Measurements from ENCODE around the gene ARID4A. TPM values are rescaled to one million over a fixed set of nuclear protein-coding genes. Genes with fewer than 3 reads are reported as not detected.
A peak's percentile ranks its signal among the peaks of the same experiment; 100 is the strongest.

Gene ARID4A
- total RNA-seq, 1 donor from 2014 or later, result 24.9 TPM

DNA sequence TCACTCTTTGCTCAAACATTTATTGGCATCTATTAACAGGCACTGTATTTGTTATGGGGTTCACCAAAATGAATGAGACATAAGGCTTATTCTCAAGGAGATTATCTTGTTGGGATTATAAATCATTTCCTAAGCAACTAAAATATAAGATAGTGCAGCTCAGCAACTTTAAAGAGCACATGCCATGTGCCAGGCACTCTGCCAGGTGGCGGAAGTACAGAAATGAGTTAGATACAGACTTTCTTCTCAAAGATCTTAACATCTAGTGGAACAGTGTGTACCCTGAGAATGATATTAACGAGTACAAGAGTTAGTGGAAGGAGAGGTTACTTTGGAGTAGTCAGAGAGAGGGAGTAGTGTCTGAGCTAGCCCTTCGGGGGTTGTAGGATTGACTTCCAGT lies 68.9 kb downstream of the ARID4A start:
- Mint-ChIP-seq H3K27ac (no peak overlapping the region), H3K4me1 (ENCODE audit: unreplicated experiment) (no peaks in the 10 kb centered on the region), H3K4me3 (no peak overlapping the region), H3K36me3 (peaks cover 25% of the 10 kb centered on the region), H3K27me3 (no peaks in the 10 kb centered on the region), H3K9me3 (no peaks in the 10 kb centered on the region)
- DNase-seq (ENCODE audit: extremely low spot score, unreplicated experiment), result no peak
- TF ChIP-seq, protein P1, sequence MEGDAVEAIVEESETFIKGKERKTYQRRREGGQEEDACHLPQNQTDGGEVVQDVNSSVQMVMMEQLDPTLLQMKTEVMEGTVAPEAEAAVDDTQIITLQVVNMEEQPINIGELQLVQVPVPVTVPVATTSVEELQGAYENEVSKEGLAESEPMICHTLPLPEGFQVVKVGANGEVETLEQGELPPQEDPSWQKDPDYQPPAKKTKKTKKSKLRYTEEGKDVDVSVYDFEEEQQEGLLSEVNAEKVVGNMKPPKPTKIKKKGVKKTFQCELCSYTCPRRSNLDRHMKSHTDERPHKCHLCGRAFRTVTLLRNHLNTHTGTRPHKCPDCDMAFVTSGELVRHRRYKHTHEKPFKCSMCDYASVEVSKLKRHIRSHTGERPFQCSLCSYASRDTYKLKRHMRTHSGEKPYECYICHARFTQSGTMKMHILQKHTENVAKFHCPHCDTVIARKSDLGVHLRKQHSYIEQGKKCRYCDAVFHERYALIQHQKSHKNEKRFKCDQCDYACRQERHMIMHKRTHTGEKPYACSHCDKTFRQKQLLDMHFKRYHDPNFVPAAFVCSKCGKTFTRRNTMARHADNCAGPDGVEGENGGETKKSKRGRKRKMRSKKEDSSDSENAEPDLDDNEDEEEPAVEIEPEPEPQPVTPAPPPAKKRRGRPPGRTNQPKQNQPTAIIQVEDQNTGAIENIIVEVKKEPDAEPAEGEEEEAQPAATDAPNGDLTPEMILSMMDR (conservative IDR thresholded peaks at IDR 0.05), result no peak

DNA sequence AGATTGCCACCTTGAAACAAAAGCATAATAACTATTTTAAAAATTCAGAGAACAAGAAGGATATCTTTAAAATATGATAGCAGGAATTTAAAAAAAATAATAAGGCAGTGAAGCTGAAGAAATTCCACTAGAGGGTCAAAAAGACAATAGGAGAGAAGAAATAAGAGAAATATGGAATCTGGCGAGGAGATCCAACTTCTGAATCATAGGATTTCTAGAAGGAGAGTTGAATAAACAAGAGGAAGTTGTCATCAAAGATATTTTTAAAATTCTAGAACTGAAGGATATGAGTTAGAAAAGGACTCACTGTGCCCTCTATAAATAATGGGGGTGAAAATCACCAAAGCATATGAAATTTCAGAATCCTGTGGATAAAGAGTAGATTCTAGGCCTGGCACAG lies 70.6 kb downstream of the ARID4A start:
- no peak for DNase-seq (ENCODE audit: extremely low spot score, unreplicated experiment)
- H3K4me1 Mint-ChIP-seq (ENCODE audit: unreplicated experiment), result no peaks in the 10 kb centered on the region
- TF ChIP-seq, protein P1 (conservative IDR thresholded peaks at IDR 0.05), result no peak
- H3K9me3 Mint-ChIP-seq, result no peaks in the 10 kb centered on the region
- no peak overlapping the region for H3K27ac Mint-ChIP-seq
- H3K27me3 Mint-ChIP-seq, result no peaks in the 10 kb centered on the region
- H3K36me3 Mint-ChIP-seq, result peaks cover 25% of the 10 kb centered on the region
- no peak overlapping the region for H3K4me3 Mint-ChIP-seq

DNA sequence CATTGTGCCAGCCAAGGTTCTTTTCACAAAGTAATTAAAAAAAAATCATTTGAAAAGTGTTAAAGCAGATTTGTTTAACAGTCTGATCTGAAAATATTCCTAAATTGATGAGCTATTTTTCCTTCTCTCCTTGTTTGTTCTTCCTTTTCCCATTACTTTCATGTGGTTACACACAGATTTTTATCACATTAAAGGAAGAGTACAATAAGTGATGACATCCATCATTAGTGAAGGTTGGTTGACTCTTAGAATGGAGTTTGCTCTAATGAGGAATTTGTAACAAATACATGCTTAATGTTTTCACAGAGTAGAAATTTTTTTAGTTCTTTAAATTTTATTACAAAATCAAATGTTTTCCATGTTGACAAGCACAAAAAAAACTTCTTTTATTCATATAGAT lies 78.4 kb downstream of the ARID4A start:
- TF ChIP-seq, protein P1 (conservative IDR thresholded peaks at IDR 0.05), result no peak
- Mint-ChIP-seq H3K4me3 (no peak overlapping the region), H3K27me3 (no peaks in the 10 kb centered on the region), H3K36me3 (peaks cover 21% of the 10 kb centered on the region), H3K4me1 (ENCODE audit: unreplicated experiment) (no peaks in the 10 kb centered on the region), H3K27ac (no peak overlapping the region), H3K9me3 (no peaks in the 10 kb centered on the region)
- no peak for DNase-seq (ENCODE audit: extremely low spot score, unreplicated experiment)

DNA sequence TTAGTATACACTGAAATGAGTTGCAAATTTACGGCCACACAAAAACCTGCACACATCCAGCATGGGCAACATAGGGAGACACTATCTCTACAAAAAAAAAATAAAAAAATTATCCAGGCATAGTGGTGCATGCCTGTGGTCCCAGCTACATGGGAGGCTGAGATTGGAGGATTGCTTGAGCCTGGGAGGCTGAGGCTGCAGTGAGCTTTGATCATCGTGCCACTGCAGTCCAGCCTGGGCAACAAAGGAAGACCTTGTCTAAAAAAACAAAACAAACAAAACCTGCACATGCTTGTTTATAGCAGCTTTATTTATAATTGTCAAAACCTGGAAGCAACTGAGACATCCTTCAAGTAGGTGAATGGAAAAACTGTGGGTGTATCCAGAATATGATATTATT lies 92.5 kb downstream of the ARID4A start:
- no peak overlapping the region for H3K4me3 Mint-ChIP-seq
- H3K27ac Mint-ChIP-seq, result no peak overlapping the region
- no peak for DNase-seq (ENCODE audit: extremely low spot score, unreplicated experiment)
- no peaks in the 10 kb centered on the region for H3K27me3 Mint-ChIP-seq
- TF ChIP-seq, protein P1 (conservative IDR thresholded peaks at IDR 0.05), result no peak
- H3K36me3 Mint-ChIP-seq, result no peaks in the 10 kb centered on the region
- H3K9me3 Mint-ChIP-seq, result no peaks in the 10 kb centered on the region
- H3K4me1 Mint-ChIP-seq (ENCODE audit: unreplicated experiment), result no peaks in the 10 kb centered on the region

DNA sequence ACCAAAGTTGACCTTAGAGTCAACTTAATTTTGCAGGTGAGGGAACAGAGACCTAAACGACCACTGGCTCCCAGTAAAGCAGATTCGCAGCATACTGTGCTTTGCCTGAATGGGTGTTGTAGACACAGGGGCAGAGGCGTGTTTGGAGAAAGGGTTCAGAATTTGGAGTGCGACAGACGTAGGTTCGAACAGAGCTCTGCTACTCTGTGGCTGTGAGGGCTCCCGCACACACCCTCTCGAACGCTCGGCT lies 97.1 kb downstream of the ARID4A start:
- Mint-ChIP-seq H3K27me3 (peaks cover 7% of the 10 kb centered on the region), H3K9me3 (no peaks in the 10 kb centered on the region), H3K36me3 (no peaks in the 10 kb centered on the region), H3K27ac (peak overlapping the region; percentile 61), H3K4me1 (ENCODE audit: unreplicated experiment) (peaks cover 5% of the 10 kb centered on the region), H3K4me3 (peak overlapping the region; percentile 83)
- TF ChIP-seq, protein P1 (conservative IDR thresholded peaks at IDR 0.05), result no peak
- no peak for DNase-seq (ENCODE audit: extremely low spot score, unreplicated experiment)

Measured in type B pancreatic cell (in vitro differentiated cells).